B cell (primary cell): ENCODE data around the gene DUSP5. TPM values are rescaled to one million over a fixed set of nuclear protein-coding genes. Genes with fewer than 3 reads are reported as not detected.
A peak's percentile ranks its signal among the peaks of the same experiment; 100 is the strongest.

Experiments used
- ATAC-seq: fragments of 200-7000 bp; cut with Tn5 transposase; one replicate; pipeline ENCODE4 v1.10.0; 2021; ENCODE audit warnings: low read depth, mild to moderate bottlenecking, moderate number of reproducible peaks, moderate library complexity
- CTCF ChIA-PET: fragments of 350-600 bp; sonication (Branson Sonifier 250); formaldehyde crosslinking; loops from one replicate; lab custom pipeline; 2021; ENCODE audit warnings: antibody characterized with exemption, inconsistent platforms; lab: Charles Lee
- POLR2A ChIA-PET: fragments of 350-600 bp; sonication (Branson Sonifier 250); formaldehyde crosslinking; loops from one replicate; lab custom pipeline; 2021; ENCODE audit warnings: antibody characterized with exemption; lab: Charles Lee
- DNase-seq: peaks from one replicate; pipeline ENCODE4 v3.0.0; 2013
- H2AFZ ChIP-seq: 2 replicates; pipeline ENCODE4 v1.6.1; 2012; ENCODE audit warnings: mild to moderate bottlenecking, low read depth, low read length; ENCODE audit not compliant: insufficient read depth, poor library complexity, severe bottlenecking
- H3K27ac ChIP-seq, 2 donors: 1 replicate in 1 of 2; 2 replicates in 1 of 2; pipeline ENCODE4 v1.5.1; 2012 to 2013; ENCODE audit warnings: low read length in 2 of 2, mild to moderate bottlenecking in 2 of 2, moderate library complexity in 1 of 2
- H3K27me3 ChIP-seq, 4 experiments: fragments of 200-600 bp in 1 of 4; sonication (generic) in 1 of 4; replicated peaks in 1 of 4; 1 replicate in 2 of 4; 2 replicates in 2 of 4; pipeline versions ENCODE4 v1.6.1 to v1.7.0; 2013 to 2016; ENCODE audit warnings: low read length in 3 of 4, mild to moderate bottlenecking in 2 of 4, mixed read lengths in 1 of 4, moderate library complexity in 1 of 4; ENCODE audit not compliant: insufficient read depth in 4 of 4, control insufficient read depth in 3 of 4; ENCODE audit errors: control extremely low read depth in 1 of 4
- H3K36me3 ChIP-seq, 2 experiments: replicated peaks in 1 of 2; 1 replicate in 1 of 2; 2 replicates in 1 of 2; pipeline versions ENCODE4 v1.6.1 to v1.7.1; 2013; ENCODE audit warnings: low read length in 1 of 2; ENCODE audit not compliant: insufficient read depth in 2 of 2, control insufficient read depth in 1 of 2; ENCODE audit errors: control extremely low read depth in 1 of 2, extremely low read depth in 1 of 2
- H3K4me1 ChIP-seq, 2 donors: fragments of 200-600 bp in 1 of 2; sonication (generic) in 1 of 2; 1 replicate in 1 of 2; 2 replicates in 1 of 2; pipeline versions ENCODE4 v1.5.1 to v1.6.1; 2013 to 2017; ENCODE audit warnings: low read length in 2 of 2; ENCODE audit not compliant: control insufficient read depth in 2 of 2, insufficient read depth in 2 of 2
- H3K4me2 ChIP-seq: replicated peaks from 2 replicates; pipeline ENCODE3; 2012; ENCODE audit warnings: mild to moderate bottlenecking, low read depth, low read length; ENCODE audit not compliant: poor library complexity, severe bottlenecking
- H3K4me3 ChIP-seq, 5 experiments: fragments of 200-600 bp in 1 of 5; sonication (generic) in 1 of 5; 1 replicate in 3 of 5; 2 replicates in 2 of 5; pipeline versions ENCODE4 v1.5.1 to v1.7.0; 2011 to 2016; ENCODE audit warnings: low read length in 4 of 5, mild to moderate bottlenecking in 4 of 5, low read depth in 2 of 5, control low read depth in 1 of 5, moderate library complexity in 1 of 5; ENCODE audit not compliant: insufficient read depth in 1 of 5; ENCODE audit errors: control extremely low read depth in 1 of 5, extremely low read depth in 1 of 5
- H3K79me2 ChIP-seq: fragments of 200-600 bp; sonication (generic); one replicate; pipeline ENCODE4 v1.6.0; 2016; ENCODE audit warnings: low read length; ENCODE audit not compliant: control insufficient read depth, insufficient read depth
- H3K9ac ChIP-seq: fragments of 200-600 bp; sonication (generic); 2 replicates; pipeline ENCODE4 v1.6.1; 2017; ENCODE audit warnings: mild to moderate bottlenecking, low read length, moderate library complexity
- H3K9me3 ChIP-seq, 3 donors: one replicate each; pipeline versions ENCODE4 v1.6.1 to v1.7.1; 2013; ENCODE audit warnings: low read length in 2 of 3; ENCODE audit not compliant: control insufficient read depth in 2 of 3, insufficient read depth in 1 of 3; ENCODE audit errors: control extremely low read depth in 1 of 3
- H4K20me1 ChIP-seq: 2 replicates; pipeline ENCODE4 v1.6.0; 2012; ENCODE audit warnings: mild to moderate bottlenecking, low read length; ENCODE audit not compliant: insufficient read depth, control insufficient read depth, poor library complexity, severe bottlenecking
- H3K27ac Mint-ChIP-seq: one replicate; pipeline ENCODE4 v1.8.0; 2021; ENCODE audit warnings: mixed read lengths
- H3K27me3 Mint-ChIP-seq: one replicate; pipeline ENCODE4 v1.8.0; 2021; ENCODE audit warnings: mixed read lengths
- H3K4me1 Mint-ChIP-seq: one replicate; pipeline ENCODE4 v1.8.0; 2021; ENCODE audit warnings: mixed read lengths
- H3K4me3 Mint-ChIP-seq: one replicate; pipeline ENCODE4 v1.8.0; 2021; ENCODE audit warnings: mixed read lengths
- H3K9me3 Mint-ChIP-seq: one replicate; pipeline ENCODE4 v1.8.0; 2022; ENCODE audit warnings: mixed read lengths; ENCODE audit not compliant: insufficient read depth
- CTCF ChIP-seq: fragments of 200-600 bp; IDR thresholded peaks from one replicate; pipeline ENCODE4 v1.8.0; 2022; ENCODE audit warnings: antibody characterized with exemption, mild to moderate bottlenecking
- EZH2 ChIP-seq: IDR thresholded peaks from 2 replicates; pipeline ENCODE4 v1.6.1; 2012; ENCODE audit warnings: borderline replicate concordance, low read depth, mild to moderate bottlenecking, moderate library complexity, low read length; ENCODE audit not compliant: insufficient read depth, poor library complexity, severe bottlenecking
- WGBS: methylation state at CpG from one replicate; pipeline ENCODE4 v1.1.5; 2013; ENCODE audit warnings: missing lambda C conversion rate; ENCODE audit not compliant: insufficient coverage; 5-methylcytosine and 5-hydroxymethylcytosine counted together
- intact Hi-C: fragments of 100-400 bp; cut with micrococcal nuclease; formaldehyde crosslinking; loops from one replicate; pipeline ENCODE4 v1.10.0; 2022
- polyA plus RNA-seq: library from polyadenylated mRNA; depleted of rRNA; stranded (reverse); fragments of >200 nt; gene quantifications from 2 replicates; pipeline ENCODE4 v1.2.3, GENCODE V29; 2012
- total RNA-seq, 2 donors: library from RNA; stranded (reverse); fragments of 120-200 nt in 1 of 2; gene quantifications; 1 replicate in 1 of 2; 2 replicates in 1 of 2; pipeline versions ENCODE4 v1.2.3 to v1.2.4, GENCODE V29; 2013 to 2022

Gene DUSP5
- total and polyA plus RNA-seq, 2 donors (not counting 1 experiment from before 2014, with no cell fraction given): 10.0 to 71.0 TPM

GRCh38 chr10:110505130-110505770 is 7.5 kb downstream of the DUSP5 start:
- peaks cover 11% of the 10 kb centered on the region for H3K79me2 ChIP-seq
- H4K20me1 ChIP-seq: peaks cover 10% of the 10 kb centered on the region
- H3K27me3 ChIP-seq: no peaks in the 10 kb centered on the region
- H2AFZ ChIP-seq: no peak overlapping the region
- no peak overlapping the region for H3K9ac ChIP-seq
- CTCF ChIA-PET: interaction anchor here (0.7 to 10.3 kb wide), 5 partner anchors 23 to 200 kb away, joined by 3 to 87 read pairs (median 6); partner anchors contain the start of gene SMNDC1
- Mint-ChIP-seq H3K27ac (no peak overlapping the region), H3K4me1 (peaks cover 51% of the 10 kb centered on the region), H3K4me3 (no peak overlapping the region), H3K27me3 (no peaks in the 10 kb centered on the region), H3K9me3 (no peaks in the 10 kb centered on the region)
- ATAC-seq: no peak
- TF ChIP-seq CTCF: no peak
- no peaks in the 10 kb centered on the region for H3K9me3 ChIP-seq
- 70% methylated on average over 3 of the region's 6 CpGs for WGBS
- no peak overlapping the region for H3K4me3 ChIP-seq
- peak overlapping the region; percentile 66 for H3K4me2 ChIP-seq
- POLR2A ChIA-PET: interaction anchor here (0.7 to 2.8 kb wide), 2 partner anchors 91 to 150 kb away, joined by 4 to 11 read pairs; no protein-coding TSS in a partner anchor
- peaks cover 0 to 2% of the 10 kb centered on the region in 2 experiments for H3K36me3 ChIP-seq
- peaks cover 40 to 47% of the 10 kb centered on the region in 2 donors for H3K4me1 ChIP-seq
- intact Hi-C loops: no loop called here
- H3K27ac ChIP-seq: peak overlapping the region in 1 of 2 donors; percentile 87
- DNase-seq: no peak

DNA sequence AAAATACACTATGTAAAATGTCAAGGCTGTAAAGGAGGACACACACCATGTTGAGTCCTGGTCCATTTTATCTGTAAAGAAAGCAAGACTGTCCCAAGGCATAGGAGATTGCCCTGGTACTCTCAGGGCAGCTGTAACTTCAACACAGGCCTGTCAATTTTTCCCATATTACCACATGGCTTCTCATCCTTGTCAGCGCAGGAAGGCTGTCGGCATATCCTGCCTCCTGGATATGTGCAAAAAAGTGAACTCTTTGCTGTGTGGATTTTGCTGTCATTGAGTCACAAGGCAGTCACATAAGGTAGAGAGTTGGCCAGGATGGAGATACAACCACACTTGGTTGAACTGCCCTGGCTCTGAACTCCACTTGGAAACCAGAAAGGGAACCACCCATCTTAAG is 8.7 kb downstream of the DUSP5 start:
- CTCF ChIA-PET: interaction anchor here (0.6 to 10.3 kb wide), 5 partner anchors 24 to 367 kb away, joined by 3 to 87 read pairs (median 4); no protein-coding TSS in a partner anchor
- Mint-ChIP-seq H3K27me3 (no peaks in the 10 kb centered on the region), H3K9me3 (no peaks in the 10 kb centered on the region), H3K4me3 (no peak overlapping the region), H3K27ac (no peak overlapping the region), H3K4me1 (peaks cover 42% of the 10 kb centered on the region)
- POLR2A ChIA-PET: interaction anchor here (0.7 kb wide), 1 partner anchor 16 kb away, joined by 3 read pairs; no protein-coding TSS in a partner anchor
- ATAC-seq (no peak), DNase-seq (no peak)
- TF ChIP-seq EZH2 (no peak), CTCF (no peak)
- no peak overlapping the region for H3K4me3 ChIP-seq
- no CpG with 5 or more reads among the region's 2 CpGs for WGBS
- intact Hi-C loops: no loop called here
- H2AFZ ChIP-seq: no peak overlapping the region
- peaks cover 7% of the 10 kb centered on the region for H3K79me2 ChIP-seq
- no peaks in the 10 kb centered on the region for H3K27me3 ChIP-seq
- H4K20me1 ChIP-seq: peaks cover 8% of the 10 kb centered on the region
- H3K9ac ChIP-seq: no peak overlapping the region
- no peak overlapping the region for H3K27ac ChIP-seq
- H3K36me3 ChIP-seq: peaks cover 0 to 8% of the 10 kb centered on the region in 2 experiments
- H3K9me3 ChIP-seq: no peaks in the 10 kb centered on the region
- no peak overlapping the region for H3K4me2 ChIP-seq
- peaks cover 40 to 43% of the 10 kb centered on the region in 2 donors for H3K4me1 ChIP-seq
